Upper lobe of left lung (tissue), 6 donors: ENCODE data around the gene NKAP. TPM values are rescaled to one million over a fixed set of nuclear protein-coding genes. Genes with fewer than 3 reads are reported as not detected.
"Not testable (repeated sequence)": the region's sequence is repeated elsewhere in the genome, so short reads cannot be mapped to it uniquely, and the experiment has no call there.

Source experiments
- ATAC-seq, 2 donors: fragments of 200-7000 bp; cut with Tn5 transposase; one replicate each; pipeline ENCODE4 v1.9.1; 2022; ENCODE audit warnings: mild to moderate bottlenecking in 2 of 2, moderate library complexity in 2 of 2; ENCODE audit not compliant: low FRiP score in 2 of 2
- DNase-seq, 2 donors: peaks; one replicate each; pipeline ENCODE4 v3.0.0-alpha.2; 2019 to 2020
- H3K27ac ChIP-seq, 4 donors: fragments of 200-600 bp; sonication (generic); one replicate each; pipeline ENCODE4 v1.5.1; 2016 to 2019
- H3K27me3 ChIP-seq, 4 donors: fragments of 200-600 bp; sonication (generic); one replicate each; pipeline ENCODE4 v1.5.1; 2017 to 2019
- H3K36me3 ChIP-seq, 4 donors: fragments of 200-600 bp; sonication (generic); one replicate each; pipeline ENCODE4 v1.5.1; 2016 to 2019
- H3K4me1 ChIP-seq, 4 donors: fragments of 200-600 bp; sonication (generic); one replicate each; pipeline ENCODE4 v1.5.1; 2018 to 2019
- H3K4me3 ChIP-seq, 4 donors: fragments of 200-600 bp; sonication (generic); one replicate each; pipeline ENCODE4 v1.5.1; 2017 to 2019; ENCODE audit warnings: mild to moderate bottlenecking in 2 of 4, moderate library complexity in 1 of 4
- H3K9me3 ChIP-seq, 4 donors: fragments of 200-600 bp; sonication (generic); one replicate each; pipeline ENCODE4 v1.5.1; 2018 to 2019
- CTCF ChIP-seq, 6 experiments: fragments of 450-650 bp in 4 of 6; fragments of 200-600 bp in 2 of 6; sonication (generic) in 2 of 6; IDR thresholded peaks; one replicate each; pipeline ENCODE4 v1.5.1; 2016 to 2019; ENCODE audit warnings: antibody characterized with exemption in 6 of 6
- EP300 ChIP-seq, 4 donors: sonication (generic); formaldehyde crosslinking; IDR thresholded peaks; one replicate each; pipeline ENCODE4 v1.5.1; 2017; ENCODE audit warnings: antibody characterized with exemption in 4 of 4, control low read depth in 2 of 4
- POLR2A ChIP-seq, 4 donors: fragments of 450-650 bp; IDR thresholded peaks; one replicate each; pipeline ENCODE4 v1.5.1; 2016 to 2017; ENCODE audit warnings: antibody characterized with exemption in 4 of 4, mild to moderate bottlenecking in 2 of 4
- POLR2AphosphoS5 ChIP-seq, 2 donors: sonication (generic); formaldehyde crosslinking; IDR thresholded peaks; one replicate each; pipeline ENCODE4 v1.5.1; 2017; ENCODE audit warnings: antibody characterized with exemption in 2 of 2
- WGBS, 2 donors: methylation state at CpG; one replicate each; pipeline ENCODE4 v1.1.5; 2017 to 2018; 5-methylcytosine and 5-hydroxymethylcytosine counted together
- total RNA-seq, 6 donors: library from RNA; depleted of rRNA in 4 of 6; stranded (reverse); fragments of >200 nt in 4 of 6; gene quantifications; one replicate each; pipeline versions ENCODE4 v1.1.0 to v1.2.1, GENCODE V29; 2016 to 2021
- donor health status: DM: no; HTN: no; CAD: no; lungs with moderate emphysema.
- donor health status: DM: no; HTN: yes; CAD: no; lungs with severe emphysema.

NKAP gene
- total RNA-seq, 6 donors from 2014 or later = 5.8 to 14.7 (median 7.7) TPM

GRCh38 chrX:119986203-119986602, 42.7 kb upstream of the NKAP start:
- no peak for DNase-seq
- Histone ChIP-seq H3K27ac (no peak overlapping the region), H3K27me3 (no peaks in the 10 kb centered on the region), H3K4me1 (peaks cover 4 to 13% (median 7%) of the 10 kb centered on the region in 4 donors), H3K4me3 (no peak overlapping the region), H3K9me3 (no peaks in the 10 kb centered on the region), H3K36me3 (no peaks in the 10 kb centered on the region)
- TF ChIP-seq CTCF (IDR thresholded peaks at IDR 0.05) (no peak), POLR2A (IDR thresholded peaks at IDR 0.05) (no peak), EP300 (IDR thresholded peaks at IDR 0.05) (no peak), POLR2AphosphoS5 (IDR thresholded peaks at IDR 0.05) (no peak)
- WGBS, 2 donors = 76 to 97% methylated on average over 3 of the region's 3 CpGs
- ATAC-seq = no peak

DNA sequence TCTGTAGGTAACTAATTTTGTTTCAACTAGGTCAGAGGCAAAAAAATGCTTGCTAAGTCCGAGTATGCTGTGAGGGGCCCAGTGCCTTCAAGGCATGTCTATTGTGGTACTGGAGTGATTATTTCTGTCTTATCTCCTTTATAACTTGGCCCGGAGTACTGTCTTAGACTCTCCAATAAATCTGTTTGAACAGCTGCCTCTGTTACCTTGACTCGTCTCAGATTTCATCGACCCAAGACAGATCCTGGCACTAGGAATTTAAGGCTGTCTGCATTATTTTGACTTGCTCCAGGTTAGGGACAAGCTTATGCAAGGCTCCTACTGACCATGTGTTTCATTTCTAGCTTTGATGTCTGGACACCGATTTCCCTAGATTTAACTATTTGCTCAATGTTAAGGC, 41.1 kb upstream of the NKAP start:
- H3K4me1 ChIP-seq = no peaks in the 10 kb centered on the region
- 52 to 62% methylated on average over 5 of the region's 5 CpGs for WGBS, 2 donors
- H3K9me3 ChIP-seq = no peaks in the 10 kb centered on the region
- no peaks in the 10 kb centered on the region for H3K27me3 ChIP-seq
- H3K4me3 ChIP-seq = no peak overlapping the region
- TF ChIP-seq EP300 (IDR thresholded peaks at IDR 0.05) = no peak
- no peak for TF ChIP-seq POLR2AphosphoS5 (IDR thresholded peaks at IDR 0.05)
- no peak for TF ChIP-seq CTCF (IDR thresholded peaks at IDR 0.05)
- TF ChIP-seq POLR2A (IDR thresholded peaks at IDR 0.05) = no peak
- H3K36me3 ChIP-seq = no peaks in the 10 kb centered on the region
- no peak overlapping the region for H3K27ac ChIP-seq
- DNase-seq (no peak), ATAC-seq (no peak)

DNA sequence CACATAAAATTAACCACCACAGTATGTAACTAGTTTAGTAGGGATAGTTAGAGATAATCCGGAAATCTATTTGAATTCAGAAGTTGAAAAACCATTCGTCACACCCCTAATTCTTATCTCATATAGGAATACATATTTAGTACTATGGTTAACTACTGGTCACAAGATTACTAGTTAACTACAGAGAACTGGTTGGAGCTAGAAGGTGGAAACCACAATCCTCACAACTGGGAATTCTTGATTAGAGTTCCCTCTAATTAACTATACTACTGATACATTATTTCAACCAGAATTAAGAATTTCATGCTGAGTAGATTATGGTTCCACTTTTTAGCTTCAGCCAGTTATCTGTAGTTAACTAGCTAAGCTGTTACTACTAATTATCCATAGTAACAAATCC, 39.9 kb upstream of the NKAP start:
- 56 to 90% methylated on average over 2 of the region's 2 CpGs for WGBS, 2 donors

DNA sequence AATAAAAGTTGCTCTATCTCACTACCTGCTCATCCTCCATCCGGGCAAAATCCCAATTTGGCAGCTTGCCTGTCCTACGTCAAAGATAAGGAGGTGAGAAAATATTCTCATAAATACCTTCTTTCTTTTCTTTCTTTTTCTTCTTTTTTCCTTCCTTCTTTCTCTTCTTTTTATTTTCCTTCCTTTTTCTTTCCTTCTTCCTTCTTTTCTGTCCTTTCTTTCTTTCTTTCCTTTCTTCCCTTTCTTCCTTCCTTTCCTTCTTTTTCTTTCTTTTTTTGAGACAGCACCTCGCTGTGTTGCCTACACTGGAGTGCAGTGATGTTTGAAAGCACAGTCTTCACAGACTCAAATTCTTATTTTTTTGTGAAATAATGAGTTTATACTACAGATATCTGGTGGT, 38.6 kb upstream of the NKAP start:
- WGBS, 2 donors = 41 to 56% methylated on average over 3 of the region's 3 CpGs
- no peaks in the 10 kb centered on the region for H3K4me1 ChIP-seq
- H3K9me3 ChIP-seq = no peaks in the 10 kb centered on the region
- TF ChIP-seq CTCF (IDR thresholded peaks at IDR 0.05) (no peak), POLR2A (IDR thresholded peaks at IDR 0.05) (no peak), EP300 (IDR thresholded peaks at IDR 0.05) (no peak), POLR2AphosphoS5 (IDR thresholded peaks at IDR 0.05) (no peak)
- H3K27ac ChIP-seq = no peak overlapping the region
- ATAC-seq (no peak), DNase-seq (no peak)
- H3K27me3 ChIP-seq = no peaks in the 10 kb centered on the region
- H3K4me3 ChIP-seq = no peak overlapping the region
- H3K36me3 ChIP-seq = no peaks in the 10 kb centered on the region

More for the DNA sequence above, 39.9 kb upstream of the NKAP start:
- H3K9me3 ChIP-seq = no peaks in the 10 kb centered on the region
- ATAC-seq = no peak
- no peaks in the 10 kb centered on the region for H3K36me3 ChIP-seq
- TF ChIP-seq CTCF (IDR thresholded peaks at IDR 0.05) = no peak
- no peak for TF ChIP-seq POLR2AphosphoS5 (IDR thresholded peaks at IDR 0.05)
- no peak for TF ChIP-seq POLR2A (IDR thresholded peaks at IDR 0.05)
- no peak for TF ChIP-seq EP300 (IDR thresholded peaks at IDR 0.05)
- DNase-seq = no peak
- H3K27ac ChIP-seq = no peak overlapping the region
- H3K4me1 ChIP-seq = no peaks in the 10 kb centered on the region
- no peak overlapping the region for H3K4me3 ChIP-seq
- H3K27me3 ChIP-seq = no peaks in the 10 kb centered on the region

GRCh38 chrX:119981286-119982070, 37.9 kb upstream of the NKAP start:
- ATAC-seq = no peak
- WGBS, 2 donors = 49 to 50% methylated on average over 15 of the region's 15 CpGs

GRCh38 chrX:119977172-119977571, 33.6 kb upstream of the NKAP start:
- DNase-seq, H3K4me3 ChIP-seq, H3K27ac ChIP-seq, H3K4me1 ChIP-seq, H3K27me3 ChIP-seq, H3K36me3 ChIP-seq, ATAC-seq, H3K9me3 ChIP-seq: not testable (repeated sequence)
- 86 to 89% methylated on average over 4 of the region's 4 CpGs for WGBS, 2 donors

More at GRCh38 chrX:119981286-119982070, 37.9 kb upstream of the NKAP start:
- Histone ChIP-seq H3K4me3 (no peak overlapping the region), H3K36me3 (no peaks in the 10 kb centered on the region), H3K27ac (no peak overlapping the region), H3K9me3 (no peaks in the 10 kb centered on the region), H3K27me3 (no peaks in the 10 kb centered on the region), H3K4me1 (no peaks in the 10 kb centered on the region)
- TF ChIP-seq EP300 (IDR thresholded peaks at IDR 0.05) (no peak), CTCF (IDR thresholded peaks at IDR 0.05) (peak in 1 of 6 experiments; percentile 15)
- no peak for DNase-seq
